GM19238 (cell line): ENCODE measurements around the gene RHBDF1.

Experiments
- DNase-seq: peaks from one replicate; pipeline ENCODE4 v3.0.0; 2011; ENCODE audit warnings: low spot score; ENCODE audit not compliant: insufficient read length

RHBDF1 gene

DNA sequence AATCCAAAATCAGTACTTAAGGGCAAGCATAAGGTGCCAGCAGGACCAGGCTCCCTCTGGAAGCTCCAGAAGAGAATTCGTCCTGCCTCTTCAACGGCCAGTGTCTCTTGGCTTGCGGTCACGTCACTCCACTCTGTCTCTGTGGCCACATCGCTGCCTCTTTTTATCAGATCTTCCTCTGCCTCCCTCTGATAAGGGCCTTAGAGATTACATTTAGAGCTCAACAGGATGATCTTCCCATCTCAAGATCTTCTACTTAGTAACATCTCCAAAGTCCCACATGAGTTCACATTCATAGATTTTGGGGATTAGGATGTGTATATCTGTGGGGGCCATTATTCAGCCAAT is 22.5 kb upstream of the RHBDF1 start:
- DNase-seq, result no peak

DNA sequence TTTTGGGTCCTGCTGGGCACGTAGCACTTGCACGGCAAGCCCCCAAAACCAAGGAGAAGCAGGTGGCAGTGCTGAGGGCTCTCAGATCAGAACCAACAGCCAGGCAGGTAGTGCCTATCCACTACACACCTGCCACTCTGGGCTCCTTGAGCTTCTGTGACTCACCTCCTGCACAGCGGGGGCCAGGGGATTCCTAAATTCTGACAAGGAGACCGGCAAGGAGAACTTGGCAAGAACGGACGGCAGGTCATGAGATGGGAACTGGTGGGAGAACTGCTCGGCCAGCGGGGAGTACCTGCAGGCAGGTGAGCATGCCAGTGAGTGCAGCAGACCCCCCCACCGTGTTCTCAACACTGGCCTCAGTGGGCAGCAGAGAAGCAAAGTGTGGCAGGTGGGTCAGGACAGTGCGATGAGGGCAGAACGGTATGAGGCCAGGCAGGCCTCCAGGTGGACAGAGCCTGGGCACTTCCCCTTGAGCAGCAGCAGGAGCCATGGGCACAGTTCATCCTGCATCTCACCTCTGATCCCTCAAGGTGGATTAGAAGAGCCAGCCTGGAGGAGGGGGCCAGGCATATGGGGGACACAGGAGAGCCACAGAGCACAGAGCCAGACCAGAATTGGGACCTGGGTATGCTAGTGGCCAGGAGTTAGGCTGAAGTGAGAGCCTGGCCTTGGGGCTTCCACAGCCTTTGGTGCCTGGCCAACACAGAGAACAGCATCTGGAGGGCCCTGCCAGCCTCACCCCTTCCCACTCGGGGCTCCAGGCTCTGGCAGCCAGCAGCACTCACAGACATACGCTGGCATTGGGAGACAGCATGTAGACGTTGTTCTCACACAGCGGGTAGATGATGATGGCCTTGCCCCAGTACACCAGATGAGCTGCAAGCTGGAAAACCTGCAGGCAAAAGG is 20.3 kb upstream of the RHBDF1 start:
- DNase-seq, result no peak

DNA sequence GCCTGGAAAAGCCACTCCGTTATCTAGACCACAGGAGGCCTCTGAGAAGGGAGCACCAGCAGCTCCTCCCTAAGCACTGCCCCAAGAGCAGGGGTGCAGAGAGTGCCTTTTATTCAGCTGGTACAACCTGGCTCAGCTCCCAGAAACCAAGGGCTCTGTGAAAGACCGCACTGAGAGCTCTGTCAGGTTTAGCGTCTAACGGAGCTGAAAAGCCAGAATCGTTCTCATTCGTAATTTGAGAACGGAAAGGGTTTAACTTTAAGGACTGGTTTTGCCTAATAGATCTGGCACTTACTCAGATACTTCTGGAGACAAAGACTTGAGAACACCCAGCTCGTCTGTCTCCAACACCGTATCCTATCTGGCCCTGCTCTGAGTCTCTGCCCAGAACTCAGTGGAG is 19.1 kb upstream of the RHBDF1 start:
- no peak for DNase-seq

DNA sequence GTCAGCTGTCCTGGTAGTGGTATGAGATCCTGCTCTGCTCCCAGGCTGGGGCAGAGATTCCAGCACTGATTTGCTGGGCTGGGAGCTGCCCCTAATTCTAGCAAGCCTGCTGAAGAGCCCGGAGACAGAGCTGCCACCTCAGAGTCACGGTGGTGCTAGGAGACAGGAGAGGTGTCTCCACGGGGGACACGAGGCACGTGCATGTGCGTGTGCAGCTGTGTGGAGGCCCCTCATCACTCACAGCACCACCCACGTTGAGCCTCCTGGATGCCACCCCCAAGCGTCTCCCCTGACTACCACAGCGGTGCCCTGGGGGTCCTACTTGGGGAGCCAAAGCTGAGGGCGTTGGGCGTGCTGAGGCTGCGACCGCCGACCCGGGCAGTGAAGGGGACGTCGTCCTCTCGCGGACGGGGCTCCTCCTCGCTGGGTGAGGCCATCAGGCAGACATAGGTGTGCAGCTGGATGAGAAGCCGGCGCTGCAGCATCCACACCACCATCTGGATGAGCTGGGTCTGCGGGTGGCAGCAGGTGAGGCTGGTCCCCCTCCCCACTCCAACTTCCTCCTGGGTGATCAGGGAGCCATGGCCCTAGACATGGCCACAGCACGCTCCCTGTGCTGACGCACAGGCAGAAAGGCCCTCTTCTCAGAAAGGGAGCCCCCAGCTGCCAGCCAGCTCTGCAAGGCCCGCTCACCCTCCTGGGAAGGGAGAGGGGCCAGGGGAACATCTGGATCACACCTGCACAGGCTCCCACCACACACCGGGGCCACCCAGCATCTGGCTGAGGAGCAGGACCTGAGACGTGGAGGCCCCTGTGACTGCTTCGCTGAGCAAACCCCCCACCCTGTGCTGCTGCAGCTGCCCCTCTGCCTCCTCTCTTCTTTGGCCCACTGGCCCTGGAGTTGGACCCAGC is 17.2 kb upstream of the RHBDF1 start:
- no peak for DNase-seq

DNA sequence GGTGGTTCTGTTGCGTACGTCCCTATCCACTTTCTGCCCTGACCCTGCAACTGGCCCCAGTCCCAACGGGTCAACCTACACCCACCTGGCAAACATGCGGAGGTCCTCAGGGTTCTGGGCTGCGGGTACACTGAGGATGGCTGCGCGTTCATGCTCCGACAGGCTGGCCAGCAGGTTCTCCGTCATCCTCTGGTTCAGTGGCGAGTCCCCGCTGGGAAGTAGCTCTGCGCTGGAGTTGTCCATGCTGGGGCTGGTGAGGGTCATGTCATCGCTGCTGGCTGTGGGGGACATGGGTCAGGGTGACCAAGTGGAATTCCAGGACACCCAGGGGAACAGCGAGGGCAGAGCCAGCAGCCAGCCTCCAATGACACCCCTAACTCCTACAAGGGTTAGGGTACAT is 16.2 kb upstream of the RHBDF1 start:
- DNase-seq, result no peak

DNA sequence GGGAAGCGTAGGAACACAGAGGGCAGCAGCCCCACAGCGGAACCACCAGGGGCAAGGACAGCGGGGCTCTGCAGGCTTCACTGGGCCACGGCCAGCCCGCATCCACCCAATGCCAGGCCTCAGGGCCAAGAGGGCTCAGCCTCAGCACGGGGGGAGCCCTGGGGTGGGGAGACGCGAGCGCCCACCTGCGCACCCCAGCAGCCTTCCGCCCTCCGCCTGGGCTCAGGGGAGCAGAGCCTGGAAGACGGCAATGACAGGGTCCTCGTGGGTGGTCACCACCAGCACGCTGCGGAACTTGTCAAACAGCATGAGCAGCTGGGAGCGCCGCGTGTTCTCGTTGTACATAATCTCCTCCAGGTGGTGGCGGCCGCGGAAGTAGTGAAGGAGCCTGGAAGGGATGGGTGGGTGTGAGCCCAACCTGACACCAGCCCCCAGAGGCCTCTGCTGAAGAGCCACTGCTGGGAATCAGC is 14.1 kb upstream of the RHBDF1 start:
- no peak for DNase-seq

DNA sequence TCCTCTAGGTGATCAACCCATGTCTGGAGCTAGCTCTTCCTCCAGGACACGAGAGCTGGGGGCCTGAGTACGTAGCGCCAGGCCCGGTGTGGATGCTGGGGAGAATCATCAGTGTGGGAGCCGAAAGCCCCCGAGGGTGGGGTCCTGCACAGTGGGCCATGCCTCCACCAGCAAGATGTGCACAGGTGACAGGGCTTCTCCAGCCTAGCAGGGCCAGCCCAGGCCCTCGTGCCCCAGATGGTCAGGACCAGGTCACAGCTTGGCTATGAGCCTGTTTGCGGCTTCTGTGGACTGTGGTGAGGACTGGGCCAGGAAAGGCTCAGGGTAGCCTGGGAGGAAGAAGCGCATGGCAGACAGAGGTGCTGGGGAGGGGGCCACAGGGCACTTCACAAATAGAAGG is 13.4 kb upstream of the RHBDF1 start:
- DNase-seq, result no peak

DNA sequence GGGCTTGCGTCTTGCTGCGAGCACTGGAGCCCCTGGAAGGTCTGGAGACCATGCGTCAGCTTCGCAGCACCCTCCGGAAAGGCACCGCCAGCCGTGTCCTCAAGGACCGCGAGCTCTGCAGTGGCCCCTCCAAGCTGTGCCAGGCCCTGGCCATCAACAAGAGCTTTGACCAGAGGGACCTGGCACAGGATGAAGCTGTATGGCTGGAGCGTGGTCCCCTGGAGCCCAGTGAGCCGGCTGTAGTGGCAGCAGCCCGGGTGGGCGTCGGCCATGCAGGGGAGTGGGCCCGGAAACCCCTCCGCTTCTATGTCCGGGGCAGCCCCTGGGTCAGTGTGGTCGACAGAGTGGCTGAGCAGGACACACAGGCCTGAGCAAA is 13.0 kb upstream of the RHBDF1 start:
- no peak for DNase-seq

DNA sequence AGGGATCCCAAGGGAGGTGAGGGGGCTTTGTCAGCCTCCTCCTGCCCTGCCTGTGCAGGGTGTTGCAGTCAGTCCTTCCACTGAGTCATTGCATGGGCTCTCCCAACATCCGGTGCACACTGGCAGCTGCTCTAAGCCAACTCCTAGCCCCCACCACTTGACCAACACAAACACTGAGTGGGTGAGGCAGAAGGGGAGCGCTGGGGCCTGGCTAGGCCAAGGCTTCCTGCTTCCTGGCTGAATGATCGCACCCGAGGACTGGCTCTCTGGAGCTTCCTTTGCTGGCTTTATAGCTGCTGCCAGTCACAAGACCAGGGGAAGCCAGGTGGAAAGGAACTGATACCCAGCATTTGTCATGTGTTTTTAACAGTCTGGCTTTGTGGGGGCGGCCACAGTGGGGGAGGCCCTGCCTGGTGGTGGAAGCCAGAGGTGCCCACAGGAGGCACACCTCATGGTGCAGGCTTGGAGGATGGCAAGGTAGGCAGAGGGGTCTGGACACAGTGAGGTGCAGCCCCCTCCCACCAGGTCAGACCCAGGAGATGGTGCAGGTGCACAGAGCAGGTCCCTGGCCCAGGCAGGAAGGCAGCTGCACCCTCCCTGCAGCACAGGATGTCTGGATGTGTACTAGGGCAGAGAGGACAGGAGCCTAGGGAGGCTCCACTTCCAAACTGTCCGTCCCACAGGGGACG is 12.4 kb upstream of the RHBDF1 start:
- peak; percentile 74 for DNase-seq

DNA sequence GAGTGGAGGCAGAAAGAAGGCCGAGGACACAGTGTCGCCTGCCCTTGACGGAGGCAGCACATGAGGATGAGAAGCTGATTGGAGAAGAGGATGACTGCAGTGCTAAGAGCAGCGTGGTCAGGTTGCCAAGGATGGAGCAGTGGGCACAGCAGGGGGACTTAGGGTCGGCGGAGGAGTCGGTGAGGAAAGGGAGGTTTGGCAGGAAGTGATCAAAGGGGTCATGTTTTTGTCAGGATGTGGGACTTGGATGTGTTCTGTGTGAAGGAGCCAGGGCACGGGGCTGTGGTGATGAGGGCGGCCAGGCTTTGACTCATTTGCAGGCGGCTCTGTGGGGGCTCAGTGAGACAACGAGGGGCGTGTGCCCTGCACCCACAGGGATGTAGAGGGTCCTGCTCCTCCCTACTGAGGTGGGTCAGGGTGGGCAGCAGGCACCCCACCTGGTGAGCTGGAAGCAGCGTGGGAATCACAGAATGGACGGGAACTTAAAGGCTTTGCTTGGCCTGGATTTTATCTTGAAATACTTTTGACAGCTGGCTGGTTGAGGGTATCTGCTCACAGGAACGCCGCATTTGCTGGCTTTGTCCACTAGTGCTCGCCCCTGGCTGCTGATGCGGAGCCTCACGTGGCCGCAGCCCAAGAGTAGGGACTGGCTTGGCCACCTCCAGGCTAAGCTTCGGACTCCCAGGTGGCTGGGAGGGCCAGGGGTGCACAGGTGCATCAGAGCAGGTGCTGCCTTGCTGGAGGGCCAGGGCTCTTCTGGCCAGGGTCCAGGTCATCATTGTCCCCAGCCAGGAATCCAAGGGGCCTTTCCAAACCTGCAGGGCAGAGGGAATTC is 11.6 kb upstream of the RHBDF1 start:
- no peak for DNase-seq

DNA sequence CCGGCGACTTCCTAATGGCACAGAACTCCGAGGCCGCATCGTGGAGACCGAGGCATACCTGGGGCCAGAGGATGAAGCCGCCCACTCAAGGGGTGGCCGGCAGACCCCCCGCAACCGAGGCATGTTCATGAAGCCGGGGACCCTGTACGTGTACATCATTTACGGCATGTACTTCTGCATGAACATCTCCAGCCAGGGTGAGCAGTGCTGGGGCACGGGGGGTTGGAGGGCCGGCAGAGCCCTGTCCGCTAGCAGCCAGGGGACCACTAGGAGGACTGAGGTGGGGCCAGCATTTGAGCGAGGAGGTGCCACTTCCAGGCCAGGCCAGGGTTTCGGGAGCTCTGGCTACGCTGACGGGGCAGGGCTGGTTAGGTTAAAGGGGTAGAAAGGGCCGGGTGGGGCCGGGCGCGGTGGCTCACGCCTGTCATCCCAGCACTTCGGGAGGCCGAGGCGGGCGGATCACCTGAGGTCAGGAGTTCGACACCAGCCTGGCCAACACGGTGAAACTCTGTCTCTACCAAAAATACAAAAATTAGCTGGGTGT is 10.7 kb upstream of the RHBDF1 start:
- DNase-seq, result no peak

DNA sequence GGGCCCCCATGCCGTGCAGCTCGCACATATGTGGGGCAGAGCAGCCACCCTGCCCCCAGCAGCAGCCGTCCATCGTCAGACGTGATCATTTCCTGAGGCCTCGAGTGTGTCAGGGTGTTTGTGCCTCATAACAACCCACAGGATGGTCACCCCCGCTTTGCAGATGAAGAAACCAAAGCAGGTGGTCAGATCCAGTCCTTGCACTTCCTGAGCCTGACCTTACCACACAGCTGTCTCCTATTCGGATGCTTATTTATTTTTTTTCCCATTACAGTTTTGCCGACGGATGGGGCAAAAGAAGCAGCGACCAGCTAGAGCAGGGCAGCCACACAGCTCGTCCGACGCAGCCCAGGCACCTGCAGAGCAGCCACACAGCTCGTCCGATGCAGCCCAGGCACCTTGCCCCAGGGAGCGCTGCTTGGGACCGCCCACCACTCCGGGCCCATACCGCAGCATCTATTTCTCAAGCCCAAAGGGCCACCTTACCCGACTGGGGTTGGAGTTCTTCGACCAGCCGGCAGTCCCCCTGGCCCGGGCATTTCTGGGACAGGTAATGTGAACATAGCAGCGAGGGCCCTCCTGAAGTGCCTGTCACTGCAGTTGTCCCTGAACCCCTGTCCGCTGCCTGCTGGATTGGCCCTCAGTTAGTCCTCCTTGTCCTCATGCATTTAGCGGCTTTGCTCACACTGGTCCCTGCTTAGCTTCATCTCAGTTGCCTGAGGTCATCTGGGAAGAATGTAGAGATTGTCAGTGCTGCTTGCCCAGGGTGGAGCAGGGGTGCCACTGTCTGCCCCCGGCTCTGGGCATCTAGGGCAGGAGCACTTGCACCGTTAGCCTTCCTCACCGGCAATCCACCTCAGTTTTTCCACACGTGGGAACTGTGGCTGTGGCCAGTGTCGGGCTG is 7.0 kb upstream of the RHBDF1 start:
- DNase-seq, result no peak

DNA sequence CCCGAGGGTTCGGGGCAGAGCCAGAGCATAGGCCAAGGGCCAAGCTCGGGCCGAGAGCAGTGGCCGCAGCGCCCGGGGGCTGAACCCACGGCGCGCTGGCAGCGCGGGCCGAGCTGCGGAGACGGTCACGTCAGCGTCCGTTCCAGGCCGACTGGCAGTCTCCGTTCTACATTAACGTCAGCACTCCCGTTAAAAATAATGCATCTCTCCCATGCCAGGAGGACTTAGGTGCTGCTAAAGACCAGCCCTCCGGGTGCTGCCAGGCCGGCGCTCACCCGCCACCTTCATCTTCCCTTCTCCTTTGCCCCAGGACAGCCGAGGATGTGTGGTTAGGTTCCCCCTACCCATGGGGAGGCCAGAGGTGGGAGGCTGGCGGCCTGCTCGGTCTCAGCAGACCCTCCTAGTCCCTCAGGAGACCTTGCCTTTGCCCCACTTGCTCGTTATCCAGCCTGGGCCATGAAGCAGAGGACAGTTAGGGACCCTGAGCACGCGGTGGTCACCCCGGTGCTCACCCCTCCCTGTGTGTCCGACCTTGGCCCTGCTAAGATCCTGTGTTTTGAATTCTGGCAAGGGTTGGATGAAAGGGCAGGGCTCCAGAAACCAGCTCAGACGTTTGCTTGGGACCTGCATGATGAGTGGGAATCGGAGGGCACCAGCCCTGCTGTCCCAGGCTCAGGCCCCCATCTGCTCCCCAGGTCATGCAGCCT is 6.2 kb upstream of the RHBDF1 start:
- DNase-seq, result peak; percentile 65

DNA sequence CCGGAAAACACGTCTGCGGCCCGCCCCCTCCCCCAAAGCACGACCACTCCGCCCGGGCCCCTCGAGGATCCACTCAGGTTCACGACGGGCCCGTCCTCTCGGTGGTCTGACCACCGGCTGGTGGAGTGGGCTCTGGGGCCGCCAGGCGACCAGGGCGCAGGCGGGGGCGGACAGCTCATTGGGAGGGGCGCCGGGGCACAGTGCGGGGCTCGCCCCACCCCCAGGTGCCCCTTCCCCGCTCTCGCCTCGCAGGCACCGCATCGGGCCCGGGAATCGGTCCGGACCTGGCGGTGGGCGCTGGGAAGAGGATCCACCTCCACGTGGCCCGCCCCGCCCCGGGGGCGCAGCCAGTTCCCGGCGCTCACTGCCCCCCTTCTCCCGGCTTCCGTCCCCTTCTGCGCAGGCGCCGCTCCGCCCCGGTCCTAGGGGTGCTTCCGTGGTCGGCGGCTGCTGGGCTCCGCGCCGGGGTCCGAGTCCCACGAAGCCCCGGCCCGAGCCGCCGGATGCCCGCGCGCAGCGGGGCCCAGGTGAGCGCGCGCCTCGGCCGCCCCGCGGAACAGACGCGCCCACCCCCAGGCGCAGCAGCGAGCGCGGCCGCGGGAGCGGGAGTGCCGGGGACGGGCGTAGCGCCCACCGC is 5.5 kb upstream of the RHBDF1 start, which contains the start of gene MPG:
Gene MPG, plus strand, starts transcription at position 419 of the 637 bp plus-strand sequence. Its CDS starts 85 bp downstream, at position 504.
- peak; percentile 99 for DNase-seq

DNA sequence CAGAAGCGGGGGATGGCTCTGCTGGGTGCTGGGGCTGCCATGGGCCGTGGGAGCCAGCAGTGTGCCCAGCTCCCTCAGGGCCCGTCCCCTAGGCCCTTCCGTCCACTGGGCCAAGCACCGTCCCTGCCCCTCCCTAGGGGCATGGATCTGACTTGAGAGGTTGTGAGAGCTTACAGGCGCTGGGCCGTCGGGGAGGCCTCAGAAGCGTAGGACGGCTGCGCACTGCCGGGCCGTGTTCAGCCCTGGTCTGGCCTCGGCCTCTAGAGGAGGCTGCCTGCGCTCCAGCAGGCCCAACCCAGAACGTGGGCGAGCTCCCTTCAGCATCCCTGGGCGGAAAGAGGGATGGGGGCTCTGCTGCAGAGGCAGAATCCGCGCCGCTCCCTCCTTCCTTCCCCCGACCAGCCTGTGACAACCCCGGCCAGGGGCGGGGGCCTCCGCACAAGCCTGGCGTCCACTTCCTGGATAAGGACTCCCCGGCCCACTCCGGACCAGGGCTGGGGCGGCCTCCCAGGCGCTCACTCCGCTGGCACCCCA is 4.9 kb upstream of the RHBDF1 start:
- DNase-seq, result peak; percentile 73

DNA sequence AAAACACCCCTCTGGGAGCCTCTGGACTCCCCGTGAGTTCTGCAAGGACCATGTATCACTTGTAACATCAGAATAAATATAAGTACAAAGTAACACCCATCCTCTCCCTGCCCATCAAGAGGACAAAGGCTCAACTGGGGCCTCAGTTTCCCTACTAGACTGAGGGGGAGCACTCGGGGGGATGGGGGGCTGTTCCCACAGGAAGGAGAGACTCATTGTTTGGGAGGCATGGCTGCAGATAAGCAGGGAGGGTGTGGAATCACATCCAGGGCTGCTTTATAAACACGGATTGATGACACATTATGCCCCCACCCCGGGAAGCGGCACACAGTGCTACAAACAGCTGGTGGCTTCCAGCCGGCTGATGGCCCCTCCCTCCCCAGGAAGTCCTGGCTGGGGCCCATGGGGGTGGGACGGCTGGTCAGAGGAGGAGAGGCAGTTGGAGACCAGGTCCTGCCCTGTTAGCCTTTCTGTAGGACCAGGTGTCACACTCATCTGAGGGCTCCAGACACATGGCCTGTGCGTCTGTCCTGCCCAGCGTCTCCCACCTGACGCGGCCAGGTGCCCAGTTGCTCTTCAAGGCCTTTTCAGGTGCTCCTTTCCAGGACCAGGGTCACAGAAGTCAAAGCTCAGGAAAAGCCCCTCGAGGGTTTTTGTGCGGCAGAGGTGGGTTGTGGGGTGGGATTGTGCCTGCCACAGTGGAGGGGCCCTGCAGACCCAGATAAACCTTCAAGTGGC is 4.3 kb upstream of the RHBDF1 start:
- DNase-seq, result peak; percentile 56
